ENCODE results near the gene ASH1L.
"Not testable (repeated sequence)": the region's sequence is repeated elsewhere in the genome, so short reads cannot be mapped to it uniquely, and the experiment has no call there.

Gene ASH1L

DNA sequence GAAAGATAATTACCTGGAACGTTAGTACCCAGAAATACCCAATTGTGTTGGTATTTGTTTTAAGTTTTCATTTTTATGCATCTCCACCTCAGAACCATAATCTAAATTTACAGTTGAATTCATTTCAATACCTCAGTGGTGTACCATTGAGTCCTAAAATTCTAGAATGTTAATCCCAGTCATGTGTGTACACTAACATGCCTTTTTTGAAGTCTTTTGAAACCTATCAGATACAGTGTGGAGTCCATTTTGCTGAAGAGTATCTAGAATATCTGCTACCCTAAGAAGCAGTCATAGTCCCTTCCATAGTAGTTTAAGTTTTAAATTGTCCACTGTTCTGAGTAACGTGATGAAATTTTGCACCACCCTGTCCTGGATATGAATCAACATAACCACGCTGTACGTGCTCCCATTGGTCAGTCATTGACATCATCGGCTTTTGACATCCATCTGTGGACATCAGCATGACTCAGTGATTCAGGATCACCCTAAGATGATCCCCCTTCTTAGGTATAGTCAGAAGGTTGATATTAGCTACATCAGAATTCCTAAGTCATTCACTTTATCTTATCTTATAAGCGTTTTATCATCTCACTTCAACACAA is 7.5 kb upstream of the ASH1L start:
- DNase-seq (ENCODE audit: low read depth): peak; percentile 4
- H3K4me3 ChIP-seq (ENCODE audit: low read length): no peak overlapping the region
- TF ChIP-seq, protein P1, sequence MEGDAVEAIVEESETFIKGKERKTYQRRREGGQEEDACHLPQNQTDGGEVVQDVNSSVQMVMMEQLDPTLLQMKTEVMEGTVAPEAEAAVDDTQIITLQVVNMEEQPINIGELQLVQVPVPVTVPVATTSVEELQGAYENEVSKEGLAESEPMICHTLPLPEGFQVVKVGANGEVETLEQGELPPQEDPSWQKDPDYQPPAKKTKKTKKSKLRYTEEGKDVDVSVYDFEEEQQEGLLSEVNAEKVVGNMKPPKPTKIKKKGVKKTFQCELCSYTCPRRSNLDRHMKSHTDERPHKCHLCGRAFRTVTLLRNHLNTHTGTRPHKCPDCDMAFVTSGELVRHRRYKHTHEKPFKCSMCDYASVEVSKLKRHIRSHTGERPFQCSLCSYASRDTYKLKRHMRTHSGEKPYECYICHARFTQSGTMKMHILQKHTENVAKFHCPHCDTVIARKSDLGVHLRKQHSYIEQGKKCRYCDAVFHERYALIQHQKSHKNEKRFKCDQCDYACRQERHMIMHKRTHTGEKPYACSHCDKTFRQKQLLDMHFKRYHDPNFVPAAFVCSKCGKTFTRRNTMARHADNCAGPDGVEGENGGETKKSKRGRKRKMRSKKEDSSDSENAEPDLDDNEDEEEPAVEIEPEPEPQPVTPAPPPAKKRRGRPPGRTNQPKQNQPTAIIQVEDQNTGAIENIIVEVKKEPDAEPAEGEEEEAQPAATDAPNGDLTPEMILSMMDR (conservative IDR thresholded peaks at IDR 0.05; ENCODE audit: low read length): no peak

DNA sequence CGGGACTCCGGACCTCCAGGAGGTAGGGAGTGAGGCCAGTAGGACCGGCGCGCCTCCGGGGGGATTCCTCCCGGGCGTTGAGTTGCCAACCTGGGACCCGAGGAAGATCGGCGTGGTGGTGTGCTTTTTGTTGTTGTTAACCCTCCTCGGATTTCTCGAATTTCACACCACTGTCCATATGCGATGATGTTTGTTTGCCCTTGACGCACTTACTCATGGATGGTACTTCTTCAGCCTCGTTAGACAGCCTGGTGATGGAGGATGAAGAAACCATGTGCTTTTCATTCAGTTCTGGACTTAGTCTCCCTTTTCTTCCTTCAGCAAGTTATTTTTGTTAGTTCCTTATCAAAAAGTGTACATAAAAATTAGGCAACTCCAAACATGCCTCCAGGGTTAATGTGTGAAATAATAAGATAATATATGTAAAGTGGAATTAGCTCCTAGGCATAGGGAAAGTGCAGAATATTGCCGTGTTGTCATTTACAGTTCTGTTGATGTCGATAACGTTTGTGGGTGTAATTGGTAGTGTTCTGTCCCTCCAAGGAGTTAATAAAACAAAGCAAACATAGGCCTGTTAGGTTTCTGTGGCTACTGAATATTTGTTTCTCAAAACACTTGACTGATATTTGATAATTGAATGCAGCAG is 897 bp upstream of the ASH1L start:
- not testable (repeated sequence) for DNase-seq (ENCODE audit: low read depth)
- peak overlapping the region; percentile 94 for H3K4me3 ChIP-seq (ENCODE audit: low read length)

DNA sequence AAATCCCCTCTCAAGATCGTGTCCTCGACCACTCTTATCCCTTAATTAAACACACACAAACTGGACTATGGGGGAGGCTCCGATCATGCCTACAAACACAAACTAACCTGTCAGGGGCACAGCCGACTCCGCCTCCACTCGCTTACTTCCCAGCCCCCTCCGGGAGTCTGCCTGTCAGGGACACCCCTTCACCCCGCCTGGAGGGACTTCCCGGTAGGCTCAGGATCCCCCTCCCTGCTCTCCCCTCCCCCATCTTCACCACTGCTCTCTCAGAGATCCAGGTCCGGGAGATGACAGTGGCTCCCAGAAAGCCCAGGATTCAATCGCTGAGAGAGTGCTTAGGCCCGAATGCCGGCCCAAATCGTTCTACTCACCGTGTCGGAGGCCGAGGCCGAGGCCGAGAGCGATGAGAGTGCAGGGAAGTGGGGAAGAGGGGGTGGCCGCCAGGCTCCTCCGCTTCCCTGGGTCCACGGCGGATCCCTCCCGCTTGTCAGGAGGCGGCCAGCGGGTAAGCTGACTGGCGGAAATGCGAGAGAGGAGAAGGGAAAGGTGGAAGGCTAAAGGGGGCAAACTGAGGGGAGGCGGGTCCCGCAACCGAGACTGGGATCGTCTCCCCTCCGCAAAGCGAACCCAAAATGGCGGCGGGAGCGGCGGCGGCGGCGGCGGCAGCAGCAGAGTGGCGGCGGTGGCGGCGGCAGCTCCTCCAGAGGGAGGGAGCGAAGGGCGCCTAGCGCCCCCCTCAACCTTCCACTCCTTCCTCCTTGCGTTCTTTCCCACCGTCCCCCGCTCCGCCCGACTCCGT is 623 bp downstream of the ASH1L start:
- peak; percentile 46 for DNase-seq (ENCODE audit: low read depth)
- peak overlapping the region; percentile 94 for H3K4me3 ChIP-seq (ENCODE audit: low read length)

DNA sequence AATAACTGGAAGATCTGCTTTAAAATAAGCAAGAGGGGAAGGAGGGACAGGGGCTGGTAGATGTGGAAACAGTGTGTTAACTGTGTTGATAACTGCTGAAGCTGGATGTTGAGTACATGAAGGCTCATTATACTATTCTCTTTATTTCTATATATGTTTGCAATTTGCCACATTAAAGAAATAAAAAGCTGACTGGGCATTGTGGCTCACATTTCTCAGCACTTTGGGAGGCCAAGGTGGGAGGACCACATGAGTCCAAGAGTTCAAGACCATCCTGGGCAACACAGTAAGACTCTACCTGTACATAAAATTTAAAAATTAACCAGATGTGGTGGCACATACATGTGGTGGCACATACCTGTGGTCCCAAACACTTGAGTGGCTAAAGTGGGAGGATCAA is 6.7 kb downstream of the ASH1L start:
- DNase-seq (ENCODE audit: low read depth): no peak
- no peak overlapping the region for H3K4me3 ChIP-seq (ENCODE audit: low read length)
- TF ChIP-seq, protein P1 (conservative IDR thresholded peaks at IDR 0.05; ENCODE audit: low read length): no peak

DNA sequence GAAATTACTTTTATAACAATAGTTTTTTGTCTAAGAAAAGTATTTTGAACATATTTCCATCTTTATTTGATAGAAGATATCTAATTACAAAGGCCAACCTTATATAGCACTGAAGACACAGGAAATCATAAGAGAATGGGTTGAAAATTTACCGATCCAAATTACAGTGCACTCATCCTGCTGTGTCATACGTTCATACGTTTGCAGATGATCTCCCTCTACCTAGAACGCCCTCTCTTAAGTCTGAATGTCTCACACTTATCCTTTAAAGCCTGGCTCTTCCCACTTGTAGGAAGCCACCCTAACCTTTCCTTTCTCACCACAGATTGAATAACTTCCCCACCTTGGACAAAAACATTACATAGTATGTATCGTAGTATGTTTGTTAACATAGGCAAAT is 9.3 kb downstream of the ASH1L start:
- no peak for DNase-seq (ENCODE audit: low read depth)
- no peak overlapping the region for H3K4me3 ChIP-seq (ENCODE audit: low read length)
- TF ChIP-seq, protein P1 (conservative IDR thresholded peaks at IDR 0.05; ENCODE audit: low read length): no peak

DNA sequence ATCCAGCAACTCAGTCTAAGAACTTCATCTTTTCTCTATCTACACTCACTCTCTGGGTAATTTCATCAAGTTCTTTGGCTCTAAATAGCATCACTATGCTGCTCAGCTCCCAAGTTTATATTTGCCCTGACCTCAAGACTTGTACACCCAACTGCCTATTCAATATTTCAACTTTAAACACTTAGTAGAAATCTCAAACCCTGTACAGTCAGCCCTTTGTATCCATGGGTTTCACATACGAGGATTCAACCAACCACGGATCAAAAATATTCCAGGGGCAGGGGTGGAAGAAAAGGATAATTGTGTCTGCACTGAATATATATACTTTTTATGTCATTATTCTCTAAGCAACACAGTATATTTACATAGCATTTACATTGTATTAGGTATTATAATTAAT is 13.9 kb downstream of the ASH1L start:
- DNase-seq (ENCODE audit: low read depth): no peak
- TF ChIP-seq, protein P1 (conservative IDR thresholded peaks at IDR 0.05; ENCODE audit: low read length): no peak
- no peak overlapping the region for H3K4me3 ChIP-seq (ENCODE audit: low read length)

DNA sequence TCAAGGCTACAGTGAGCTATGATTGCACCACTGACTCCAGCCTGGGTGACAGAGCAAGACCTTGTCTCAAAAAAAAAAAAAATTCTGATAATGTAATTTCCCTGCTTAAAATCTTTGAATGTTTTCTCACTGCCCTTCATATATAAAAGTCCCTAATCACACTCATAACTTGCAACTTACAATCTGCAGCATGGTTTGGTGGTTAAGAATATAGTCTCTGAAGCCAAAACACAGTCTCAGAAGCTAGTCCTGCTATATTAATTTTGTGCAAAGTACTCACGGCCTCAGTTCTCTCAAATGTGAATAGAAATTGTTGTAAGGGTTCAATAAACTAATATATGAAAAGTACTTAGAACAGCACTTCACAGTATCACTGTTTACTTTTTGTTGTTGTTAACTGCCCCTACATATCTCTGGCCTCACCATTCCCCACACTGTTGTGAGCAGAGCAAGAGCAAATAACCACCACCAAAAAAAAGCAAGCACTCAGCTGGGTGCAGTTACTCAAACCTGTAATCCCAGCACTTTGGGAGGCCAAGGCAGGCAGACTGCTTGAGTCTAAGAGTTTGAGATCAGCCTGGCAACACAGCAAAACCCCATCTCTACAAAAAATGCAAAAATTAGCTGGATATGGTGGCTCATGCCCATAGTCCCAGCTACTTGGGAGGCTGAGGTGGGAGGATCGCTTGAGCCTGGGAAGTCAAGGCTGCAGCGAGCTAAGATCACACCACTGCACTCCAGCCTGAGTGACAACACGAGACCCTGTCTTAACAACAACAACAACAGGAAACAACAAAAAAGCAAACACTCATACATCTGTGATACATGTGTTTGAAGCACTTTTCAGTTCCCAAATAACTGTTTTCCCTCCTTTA is 22.4 kb downstream of the ASH1L start:
- no peak for DNase-seq (ENCODE audit: low read depth)
- TF ChIP-seq, protein P1 (conservative IDR thresholded peaks at IDR 0.05; ENCODE audit: low read length): no peak
- no peak overlapping the region for H3K4me3 ChIP-seq (ENCODE audit: low read length)

All from AG10803 (cell line).